HG02623 (cell line): ENCODE results near the gene FAM237B.

Experiments used
- ATAC-seq: cut with Tn5 transposase; IDR thresholded peaks from one replicate; pipeline ENCODE4 v1.9.1; 2021; ENCODE audit warnings: moderate library complexity; ENCODE audit not compliant: unreplicated experiment

The FAM237B gene

GRCh38 chr7:90298145-90299038, 22.7 kb downstream of the FAM237B start:
- ATAC-seq = peak; percentile 86

GRCh38 chr7:90290244-90291113, 30.6 kb downstream of the FAM237B start:
- no peak for ATAC-seq

- no peak for ATAC-seq
Measured at GRCh38 chr7:90288154-90288553, 33.0 kb downstream of the FAM237B start.

- no peak for ATAC-seq
Measured at GRCh38 chr7:90276033-90276728, 44.9 kb downstream of the FAM237B start.

- ATAC-seq = no peak
Measured at GRCh38 chr7:90274161-90274560, 46.9 kb downstream of the FAM237B start.

- ATAC-seq = no peak
Measured at GRCh38 chr7:90272242-90272641, 48.9 kb downstream of the FAM237B start.

- no peak for ATAC-seq
Measured at GRCh38 chr7:90271753-90272152, 49.4 kb downstream of the FAM237B start.

GRCh38 chr7:90270431-90271178, 50.5 kb downstream of the FAM237B start:
- no peak for ATAC-seq

- ATAC-seq = no peak
Measured at GRCh38 chr7:90269163-90269562, 51.9 kb downstream of the FAM237B start.

- ATAC-seq = no peak
Measured at GRCh38 chr7:90267263-90267858, 53.7 kb downstream of the FAM237B start.

- ATAC-seq = no peak
Measured at GRCh38 chr7:90266808-90267207, 54.3 kb downstream of the FAM237B start.
